DMS53 treated with DMSO at 0.1 percent for 48 hours (cell line): ENCODE measurements around the gene PNPT1.

Source experiments
- DNase-seq: peaks from one replicate; lab custom pipeline; 2025; ENCODE audit not compliant: unreplicated experiment; lab: John Stamatoyannopoulos, UW

Gene PNPT1

DNA sequence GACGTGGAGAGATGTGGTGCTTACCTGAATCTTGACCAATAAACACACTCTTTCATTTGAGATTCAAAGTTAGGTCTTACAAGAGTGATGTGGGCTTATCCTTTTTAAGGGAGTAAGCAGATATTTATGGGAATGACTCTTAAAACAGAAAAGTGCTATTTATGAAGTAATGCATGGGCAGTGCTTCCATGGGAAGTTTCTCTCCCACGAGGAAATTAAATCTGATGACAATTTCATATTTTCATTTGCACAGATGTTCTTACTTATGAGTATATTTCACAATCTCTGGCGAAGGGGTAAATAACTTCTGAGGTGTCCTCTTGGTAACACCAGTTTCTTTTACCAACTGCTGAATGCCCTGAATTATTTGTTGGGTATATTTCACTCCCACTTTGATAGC is 21.0 kb downstream of the PNPT1 start:
- DNase-seq, result no peak

DNA sequence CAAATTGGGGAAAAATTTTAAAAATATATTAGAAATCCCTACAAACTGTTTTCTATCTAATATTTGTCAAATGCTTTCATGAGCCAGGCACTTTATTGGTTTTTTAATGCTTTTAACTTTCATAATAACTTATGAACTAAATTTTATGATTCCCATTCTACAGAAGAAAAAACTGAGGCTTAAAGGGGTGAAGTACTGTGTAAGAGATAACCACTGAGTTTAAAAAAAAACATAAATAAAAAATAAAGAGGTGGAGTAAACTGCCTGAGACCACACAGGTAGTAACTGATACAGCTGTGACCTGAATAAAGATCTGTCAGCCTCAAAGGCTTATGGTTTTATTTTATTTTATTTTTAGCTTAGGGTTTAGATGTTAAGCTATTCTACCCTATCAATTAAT is 24.7 kb downstream of the PNPT1 start:
- no peak for DNase-seq

DNA sequence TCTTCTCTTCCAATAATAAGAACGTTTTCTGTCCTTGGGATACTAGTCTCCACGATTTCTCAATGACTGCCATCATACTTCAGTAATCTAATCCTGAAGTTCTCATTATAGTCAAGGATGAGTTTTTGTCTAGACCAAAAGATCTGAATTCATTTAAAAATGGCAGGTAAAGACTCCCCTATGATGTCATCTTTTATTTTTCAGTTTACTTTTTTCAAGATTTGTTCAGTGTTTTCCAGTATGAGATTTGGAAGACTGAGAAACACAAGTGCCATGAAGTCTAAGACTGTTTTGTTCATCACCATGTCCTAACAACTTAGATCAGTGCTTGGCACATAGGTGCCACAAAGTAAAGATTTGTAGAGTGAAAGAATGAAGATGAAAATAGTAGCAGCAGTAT is 40.4 kb downstream of the PNPT1 start:
- DNase-seq, result no peak

DNA sequence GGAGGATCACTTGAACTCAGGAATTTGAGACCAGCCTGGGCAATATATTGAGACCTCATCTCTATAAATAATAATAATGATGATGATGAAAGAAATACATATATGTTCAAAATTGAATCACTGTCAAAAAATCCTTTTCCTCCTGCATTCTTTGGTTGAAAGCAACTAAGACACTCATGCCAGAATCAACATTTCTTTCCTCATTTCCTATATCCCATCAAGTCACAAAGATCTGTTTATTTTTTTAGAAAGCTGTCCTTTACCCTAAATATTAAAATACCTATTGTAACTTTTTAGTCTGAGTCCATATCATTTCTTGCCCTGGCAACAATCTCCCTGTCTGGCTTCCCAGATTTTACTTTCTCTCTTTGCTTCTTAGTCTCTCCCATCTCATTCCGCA is 44.4 kb downstream of the PNPT1 start:
- no peak for DNase-seq

GRCh38 chr2:55636831-55637230 is 56.8 kb downstream of the PNPT1 start:
- no peak for DNase-seq

DNA sequence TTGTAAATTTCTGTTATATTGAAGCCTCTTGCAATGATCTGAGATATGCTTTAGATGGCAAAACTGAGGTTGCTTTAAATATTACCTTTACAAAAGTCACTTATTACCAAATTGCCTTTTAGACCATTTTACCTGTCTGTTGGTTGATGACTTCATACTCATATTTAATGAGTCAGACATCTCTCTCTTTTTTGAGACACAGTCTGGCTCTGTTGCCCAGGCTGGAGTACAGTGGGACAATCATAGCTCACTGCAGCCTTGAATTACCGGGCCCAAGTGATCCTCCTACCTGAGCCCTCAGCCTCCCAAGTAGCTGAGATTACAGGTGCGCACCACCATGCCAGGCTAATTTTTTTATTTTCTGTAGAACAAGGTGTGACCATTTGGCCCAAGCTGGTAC is 64.7 kb downstream of the PNPT1 start:
- DNase-seq, result no peak

DNA sequence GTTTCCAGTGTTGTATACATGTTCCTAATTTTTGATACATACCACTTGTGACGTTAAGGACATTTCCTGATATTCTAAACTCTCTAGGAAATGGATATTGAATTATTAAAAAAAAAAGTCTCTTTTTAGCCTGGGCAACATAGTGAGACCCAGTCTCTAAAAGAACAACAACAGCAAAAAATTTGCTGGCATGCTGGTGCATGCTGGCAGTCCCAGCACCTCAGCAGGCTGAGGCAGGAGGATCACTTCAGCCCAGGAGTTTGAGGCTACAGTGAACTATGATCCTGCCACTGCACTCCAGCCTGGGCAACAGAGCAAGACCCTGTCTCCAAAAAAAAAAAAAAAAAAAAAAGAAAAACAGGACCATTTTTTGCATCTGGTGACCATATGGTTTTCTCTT is 65.7 kb downstream of the PNPT1 start:
- no peak for DNase-seq

- DNase-seq, result no peak
These were observed 71.8 kb downstream of the PNPT1 start for GRCh38 chr2:55621802-55622201.

GRCh38 chr2:55620123-55620779 is 73.4 kb downstream of the PNPT1 start:
- no peak for DNase-seq

DNA sequence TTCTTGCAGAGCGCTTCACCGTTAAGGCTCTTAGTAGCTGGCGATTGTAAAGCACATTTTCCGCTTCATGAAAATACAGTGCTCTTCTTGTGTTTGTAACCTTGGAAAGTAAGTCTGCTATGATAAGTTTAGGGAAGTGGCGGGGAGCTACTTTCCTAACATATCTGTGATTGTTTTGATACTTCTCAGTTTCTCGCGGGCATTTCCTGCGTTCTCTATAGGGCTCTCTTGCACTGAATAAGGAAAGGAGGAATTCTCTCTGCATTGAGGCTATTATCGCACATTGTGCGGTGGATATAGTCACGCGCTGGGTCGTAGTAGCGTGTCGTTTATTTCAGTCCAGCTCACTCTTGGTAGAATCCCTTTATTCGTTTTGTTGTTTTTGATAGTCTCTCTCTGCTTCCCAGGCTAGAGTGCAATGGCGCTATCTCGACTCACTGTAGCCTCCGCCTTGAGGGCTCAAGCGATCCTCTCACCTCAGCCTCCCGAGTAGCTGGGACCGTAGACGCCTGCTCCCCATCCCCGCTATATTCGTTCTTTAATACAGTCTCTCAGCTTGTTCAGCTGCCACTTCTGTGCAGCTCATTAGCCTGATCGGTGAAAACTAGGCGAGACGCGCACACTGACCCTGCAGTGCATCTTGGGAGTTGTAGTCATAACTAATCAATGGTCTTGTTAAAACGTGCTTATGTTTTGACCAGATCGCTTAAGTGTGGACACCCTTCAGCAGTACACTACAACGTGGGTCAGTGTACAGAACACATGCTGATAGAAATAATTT is 75.2 kb downstream of the PNPT1 start:
- DNase-seq, result peak; percentile 42

DNA sequence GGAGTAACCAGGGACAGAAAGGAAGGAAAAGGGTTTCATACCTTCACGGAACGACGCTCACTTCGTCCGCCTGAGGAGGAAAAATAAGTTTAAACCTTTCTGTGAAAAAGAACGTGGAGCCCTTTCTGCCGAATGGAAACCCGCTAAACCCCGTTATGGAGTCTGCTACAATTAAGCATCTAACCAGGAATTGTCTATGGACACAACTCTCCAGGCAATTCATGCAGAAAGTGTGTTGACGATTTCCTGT is 75.7 kb downstream of the PNPT1 start:
- no peak for DNase-seq

DNA sequence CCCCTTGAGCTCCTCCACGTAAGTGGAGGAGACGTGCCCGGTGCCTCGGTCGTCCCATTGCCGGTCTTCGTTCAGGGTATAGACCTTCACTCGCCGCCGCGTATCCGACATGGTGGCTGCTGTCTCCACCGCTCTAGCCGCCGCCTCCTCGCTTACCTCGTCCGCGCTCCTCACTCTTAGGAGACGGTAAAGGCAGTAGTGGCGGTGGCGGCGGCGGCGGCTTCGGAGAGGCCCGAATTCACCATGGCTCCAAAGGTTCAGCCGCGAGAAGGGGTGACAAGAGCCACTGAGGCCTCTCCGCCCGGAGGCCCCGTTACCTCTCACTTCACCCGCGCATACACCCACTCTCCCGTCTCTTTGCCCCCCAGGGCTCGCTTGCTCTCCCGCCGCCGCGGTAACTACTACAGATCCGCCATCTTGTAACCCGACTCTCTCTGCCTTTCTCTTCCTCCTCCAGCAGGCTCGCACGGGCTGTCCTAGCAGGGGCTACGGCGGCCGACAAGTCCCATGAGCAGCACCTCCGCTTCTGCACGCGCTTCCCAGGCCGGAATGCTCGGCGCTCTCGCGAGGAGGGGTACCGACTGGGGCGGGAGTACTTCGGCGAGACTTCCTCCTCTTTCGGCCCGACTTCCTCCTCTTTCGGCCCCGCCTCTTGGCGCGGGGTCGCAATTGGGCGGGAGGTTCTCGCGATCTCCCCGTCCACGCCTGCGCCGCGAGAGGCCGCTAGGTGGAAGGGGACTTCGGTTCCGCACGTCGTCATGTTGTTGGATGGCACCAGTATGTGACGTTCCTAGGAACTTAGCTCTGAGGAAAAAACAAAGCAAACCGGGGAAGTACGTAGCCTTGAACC is 76.2 kb downstream of the PNPT1 start, which contains the start of gene PPP4R3B:
TSS of gene PPP4R3B (minus strand) at position 448 of the 850 bp plus-strand sequence. CDS start at position 111, 337 bp downstream.
- DNase-seq, result peak; percentile 98

DNA sequence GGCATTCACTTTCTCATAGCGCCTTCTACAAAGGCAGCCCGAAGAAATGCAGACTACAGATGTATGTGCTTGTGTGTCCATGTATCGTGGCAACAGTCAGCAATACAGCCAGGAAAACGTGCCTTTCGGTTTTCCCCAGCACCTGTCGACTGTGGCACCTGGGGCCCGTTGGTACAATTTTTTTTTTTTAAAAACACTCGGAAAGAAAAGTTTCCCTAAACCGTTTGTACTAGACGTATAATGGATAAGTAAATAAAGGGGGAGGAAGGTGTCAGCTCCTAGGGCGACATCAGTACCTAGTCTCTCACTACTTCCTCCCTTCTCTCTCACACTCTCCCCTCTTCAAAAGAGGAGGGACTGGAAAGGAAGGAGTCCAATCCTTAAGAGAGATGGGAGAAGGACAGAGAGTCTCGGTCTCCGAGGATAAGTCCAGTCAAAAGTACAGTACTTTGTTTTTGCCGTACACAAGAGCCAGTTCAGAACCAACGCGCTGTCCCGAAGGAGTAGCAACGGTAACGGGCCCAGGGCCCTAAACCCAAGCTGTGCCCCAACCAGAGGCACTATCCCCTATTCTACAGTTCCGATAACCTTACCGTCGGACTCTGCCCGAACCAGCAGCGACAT is 77.0 kb downstream of the PNPT1 start:
- peak; percentile 64 for DNase-seq

DNA sequence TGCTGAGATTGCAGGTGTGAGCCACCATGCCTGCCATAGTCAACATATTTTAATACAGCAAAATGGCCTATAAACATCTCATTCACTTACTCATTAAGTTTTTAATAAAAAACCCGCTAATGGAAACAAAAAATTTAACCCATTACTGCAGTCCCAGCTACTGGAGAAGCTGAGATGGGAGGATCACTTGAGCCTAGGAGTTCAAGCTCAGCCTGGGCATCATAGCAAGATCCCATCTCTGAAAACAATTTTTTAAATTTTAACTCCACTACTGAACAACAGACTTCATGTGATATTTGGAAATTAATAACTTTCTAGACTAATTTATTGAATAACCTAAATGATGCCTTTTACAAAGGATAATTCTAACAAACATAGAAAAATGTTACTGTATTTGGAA is 81.6 kb downstream of the PNPT1 start:
- DNase-seq, result no peak

DNA sequence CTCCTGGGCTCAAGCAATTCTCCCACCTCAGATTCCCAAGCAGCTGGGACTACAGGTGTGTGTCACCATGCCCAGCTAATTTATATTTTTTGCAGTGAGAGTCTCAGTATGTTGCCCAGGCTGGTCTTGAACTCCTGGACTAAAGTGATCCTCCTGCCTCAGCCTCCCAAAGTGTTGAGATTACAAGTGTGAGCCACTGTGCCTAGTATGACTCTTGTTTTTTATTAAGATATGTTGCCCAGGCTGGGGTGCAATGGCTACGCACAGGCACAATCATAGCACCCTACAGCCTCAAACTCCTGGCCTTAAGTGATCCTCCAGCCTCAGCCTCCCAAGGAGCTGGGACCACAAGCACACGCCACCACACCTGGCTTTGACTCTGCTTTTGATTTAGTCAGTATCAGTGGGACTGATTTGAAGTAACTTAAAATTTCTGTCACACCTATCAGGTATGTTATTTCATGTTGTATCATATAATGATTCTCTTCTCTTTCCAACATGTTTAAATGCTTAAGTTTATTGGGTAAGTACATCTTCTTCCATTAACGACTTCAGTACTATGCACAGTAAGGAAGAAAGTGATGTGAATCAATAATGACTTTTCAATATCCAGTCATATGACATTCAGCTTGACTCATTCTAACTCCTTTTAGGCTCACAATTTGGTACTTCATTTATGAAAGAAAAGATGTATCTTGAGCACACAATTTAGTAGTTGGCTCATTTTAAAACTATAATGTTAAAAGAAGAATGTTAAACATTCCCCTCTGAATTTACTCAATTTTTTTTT is 82.5 kb downstream of the PNPT1 start:
- DNase-seq, result no peak

- DNase-seq, result no peak
These were observed 83.6 kb downstream of the PNPT1 start for GRCh38 chr2:55609938-55610578.

GRCh38 chr2:55609193-55609794 is 84.3 kb downstream of the PNPT1 start:
- no peak for DNase-seq

- DNase-seq, result no peak
These were observed 85.9 kb downstream of the PNPT1 start for GRCh38 chr2:55607717-55608116.

DNA sequence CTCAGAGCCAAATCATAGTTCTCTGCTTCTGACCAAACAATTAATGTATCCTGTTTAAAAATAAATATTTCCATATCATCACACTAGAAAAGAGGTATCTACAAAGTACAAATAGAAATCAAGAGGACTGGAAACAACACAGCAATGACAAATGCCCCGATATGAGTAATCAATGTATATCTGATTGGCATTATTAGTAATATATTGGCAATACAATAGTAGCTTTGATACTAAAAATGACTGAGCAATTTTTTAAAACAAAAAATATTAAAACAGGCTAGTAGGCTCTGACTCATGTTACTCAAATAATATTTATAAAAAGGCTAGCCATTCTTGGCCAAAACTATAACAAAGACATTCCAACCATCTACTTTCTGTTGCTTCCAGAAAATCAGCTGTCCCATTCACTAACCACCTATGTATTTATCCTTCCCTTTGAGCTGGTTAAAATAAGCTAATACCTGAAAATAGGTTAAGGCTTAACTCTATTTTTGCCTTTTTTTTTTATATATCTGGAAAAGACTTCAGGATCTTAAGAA is 89.5 kb downstream of the PNPT1 start:
- no peak for DNase-seq

- DNase-seq, result no peak
These were observed 91.8 kb downstream of the PNPT1 start for GRCh38 chr2:55601849-55602248.
